ENCODE measurements around the gene SH3BP1.

Gene SH3BP1

GRCh38 chr22:37676736-37677492 lies 37.4 kb downstream of the SH3BP1 start:
- Histone ChIP-seq H3K4me1 (ENCODE audit: control insufficient read depth, low read length) (peaks cover 62% of the 10 kb centered on the region), H3K9me2 (replicated peaks; ENCODE audit: control insufficient read depth, low read length) (no peaks in the 10 kb centered on the region), H3F3A (ENCODE audit: control insufficient read depth, insufficient read depth) (peaks cover 26% of the 10 kb centered on the region), H3K4me2 (ENCODE audit: low read length) (peak overlapping the region; percentile 87), H3K9me3 (ENCODE audit: control insufficient read depth, insufficient read depth, low read length) (no peaks in the 10 kb centered on the region), H4K20me1 (ENCODE audit: control insufficient read depth, insufficient read depth, low read depth, low read length) (no peaks in the 10 kb centered on the region), H3K27ac (ENCODE audit: low read depth, low read length) (peak overlapping the region; percentile 79), H3K4me3 (ENCODE audit: low read length) (peak overlapping the region; percentile 74), H3K27me3 (ENCODE audit: control insufficient read depth, low read length) (no peaks in the 10 kb centered on the region), H3K36me3 (ENCODE audit: control insufficient read depth, low read length) (no peaks in the 10 kb centered on the region; the same call in 1 of the 2 replicates), H3K79me2 (ENCODE audit: control insufficient read depth, low read length) (no peaks in the 10 kb centered on the region; the same call in 1 of the 2 replicates)
- TF ChIP-seq EZH2phosphoT487 (IDR thresholded peaks at IDR 0.05; ENCODE audit: borderline replicate concordance, low read length) = no peak

GRCh38 chr22:37677493-37677974 lies 38.1 kb downstream of the SH3BP1 start:
- peaks cover 55% of the 10 kb centered on the region for H3K4me1 ChIP-seq (ENCODE audit: control insufficient read depth, low read length)
- no peaks in the 10 kb centered on the region; the same call in 1 of the 2 replicates for H3K79me2 ChIP-seq (ENCODE audit: control insufficient read depth, low read length)
- peak overlapping the region; percentile 79 for H3K27ac ChIP-seq (ENCODE audit: low read depth, low read length)
- H3K9me2 ChIP-seq (replicated peaks; ENCODE audit: control insufficient read depth, low read length) = no peaks in the 10 kb centered on the region
- no peaks in the 10 kb centered on the region for H3K36me3 ChIP-seq (ENCODE audit: control insufficient read depth, low read length)
- H3K4me3 ChIP-seq (ENCODE audit: low read length) = peak overlapping the region; percentile 74
- TF ChIP-seq EZH2phosphoT487 (IDR thresholded peaks at IDR 0.05; ENCODE audit: borderline replicate concordance, low read length) (no peak), CTCF (IDR thresholded peaks at IDR 0.05; ENCODE audit: low read depth, low read length, poor library complexity, severe bottlenecking) (no peak)
- H3K27me3 ChIP-seq (ENCODE audit: control insufficient read depth, low read length) = no peaks in the 10 kb centered on the region
- peaks cover 21% of the 10 kb centered on the region for H3F3A ChIP-seq (ENCODE audit: control insufficient read depth, insufficient read depth)
- H4K20me1 ChIP-seq (ENCODE audit: control insufficient read depth, insufficient read depth, low read depth, low read length) = no peaks in the 10 kb centered on the region
- no peaks in the 10 kb centered on the region for H3K9me3 ChIP-seq (ENCODE audit: control insufficient read depth, insufficient read depth, low read length)
- peak overlapping the region; percentile 87 for H3K4me2 ChIP-seq (ENCODE audit: low read length)

- Histone ChIP-seq H3K27ac (ENCODE audit: low read depth, low read length) (no peak overlapping the region), H3K9me3 (ENCODE audit: control insufficient read depth, insufficient read depth, low read length) (no peaks in the 10 kb centered on the region), H3K4me2 (ENCODE audit: low read length) (no peak overlapping the region), H3K4me1 (ENCODE audit: control insufficient read depth, low read length) (peaks cover 51% of the 10 kb centered on the region), H3K36me3 (ENCODE audit: control insufficient read depth, low read length) (no peaks in the 10 kb centered on the region), H3K9me2 (replicated peaks; ENCODE audit: control insufficient read depth, low read length) (no peaks in the 10 kb centered on the region), H3K4me3 (ENCODE audit: low read length) (no peak overlapping the region), H3K79me2 (ENCODE audit: control insufficient read depth, low read length) (no peaks in the 10 kb centered on the region; the same call in 1 of the 2 replicates), H3K27me3 (ENCODE audit: control insufficient read depth, low read length) (no peaks in the 10 kb centered on the region), H4K20me1 (ENCODE audit: control insufficient read depth, insufficient read depth, low read depth, low read length) (no peaks in the 10 kb centered on the region), H3F3A (ENCODE audit: control insufficient read depth, insufficient read depth) (peaks cover 21% of the 10 kb centered on the region)
- TF ChIP-seq EZH2phosphoT487 (IDR thresholded peaks at IDR 0.05; ENCODE audit: borderline replicate concordance, low read length) (no peak), CTCF (IDR thresholded peaks at IDR 0.05; ENCODE audit: low read depth, low read length, poor library complexity, severe bottlenecking) (no peak)
These were observed 38.9 kb downstream of the SH3BP1 start for GRCh38 chr22:37678372-37678771.

- Histone ChIP-seq H3K27ac (ENCODE audit: low read depth, low read length) (no peak overlapping the region), H3K4me3 (ENCODE audit: low read length) (no peak overlapping the region), H3F3A (ENCODE audit: control insufficient read depth, insufficient read depth) (peaks cover 21% of the 10 kb centered on the region), H3K4me2 (ENCODE audit: low read length) (no peak overlapping the region), H4K20me1 (ENCODE audit: control insufficient read depth, insufficient read depth, low read depth, low read length) (no peaks in the 10 kb centered on the region), H3K27me3 (ENCODE audit: control insufficient read depth, low read length) (no peaks in the 10 kb centered on the region), H3K79me2 (ENCODE audit: control insufficient read depth, low read length) (no peaks in the 10 kb centered on the region; the same call in 1 of the 2 replicates), H3K9me3 (ENCODE audit: control insufficient read depth, insufficient read depth, low read length) (no peaks in the 10 kb centered on the region), H3K36me3 (ENCODE audit: control insufficient read depth, low read length) (no peaks in the 10 kb centered on the region), H3K9me2 (replicated peaks; ENCODE audit: control insufficient read depth, low read length) (no peaks in the 10 kb centered on the region), H3K4me1 (ENCODE audit: control insufficient read depth, low read length) (peaks cover 44% of the 10 kb centered on the region)
- TF ChIP-seq EZH2phosphoT487 (IDR thresholded peaks at IDR 0.05; ENCODE audit: borderline replicate concordance, low read length) (no peak), CTCF (IDR thresholded peaks at IDR 0.05; ENCODE audit: low read depth, low read length, poor library complexity, severe bottlenecking) (no peak)
These were observed 40.2 kb downstream of the SH3BP1 start for GRCh38 chr22:37679670-37680069.
